Pulmonary artery endothelial cell (primary cell): ENCODE measurements around the gene ZNF521. TPM values are rescaled to one million over a fixed set of nuclear protein-coding genes. Genes with fewer than 3 reads are reported as not detected.

Experiments used
- DNase-seq: peaks from one replicate; pipeline ENCODE4 v3.0.0-alpha.2; 2011; ENCODE audit warnings: low read depth, low spot score
- total RNA-seq: library from RNA; depleted of rRNA; stranded (reverse); fragments of >200 nt; gene quantifications from 2 replicates; pipeline ENCODE4 v1.2.3, GENCODE V29; 2014

Gene ZNF521
- total RNA-seq, result 55.6 and 64.3 TPM in 2 replicates

DNA sequence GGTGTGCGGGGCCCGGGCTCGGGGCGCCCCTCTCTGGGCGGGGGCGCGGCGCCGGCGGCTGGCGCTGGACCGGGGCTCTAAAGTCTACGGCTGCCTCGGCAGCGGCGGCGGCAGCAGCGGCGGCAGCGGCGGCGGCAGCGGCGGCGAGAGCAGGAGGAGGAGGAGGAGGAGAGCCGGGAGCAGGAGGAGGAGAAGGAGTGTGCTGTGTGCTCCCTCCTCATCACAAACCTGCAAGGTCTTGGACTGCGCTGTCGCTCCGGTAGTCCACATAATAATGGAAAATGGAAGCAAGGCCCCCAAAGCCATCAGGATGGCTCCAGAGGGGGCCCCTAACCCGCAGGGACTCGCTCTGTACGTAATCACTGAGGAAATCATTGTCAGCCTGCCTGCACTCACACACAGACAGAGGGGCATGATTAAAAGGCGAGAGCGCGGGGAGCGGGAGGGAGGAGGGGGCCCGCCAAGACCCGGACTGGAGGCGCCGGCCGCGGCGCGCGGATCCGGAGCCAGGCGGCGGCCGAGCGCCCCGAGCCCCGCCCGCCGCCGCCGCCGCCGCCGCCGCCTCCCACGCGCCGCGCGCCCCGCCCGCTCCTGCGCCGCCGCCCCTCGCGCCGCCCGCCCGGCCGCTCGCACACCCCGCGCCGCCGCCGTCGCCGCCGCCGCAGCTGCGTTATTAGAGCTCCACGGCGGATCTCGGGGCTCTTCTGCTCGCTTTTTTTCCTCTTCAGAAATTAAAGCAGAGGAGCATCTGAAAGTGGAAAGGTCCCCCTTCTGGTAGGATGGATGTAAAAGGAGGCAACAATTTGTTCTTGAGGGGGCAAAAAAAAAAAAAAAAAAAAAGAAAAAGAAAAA, at the start of gene ZNF521:
ZNF521 (minus strand) TSS at position 390 of the 852 bp plus-strand sequence. CDS start 1,220 bp downstream, outside the sequence.
- peak; percentile 81 for DNase-seq

DNA sequence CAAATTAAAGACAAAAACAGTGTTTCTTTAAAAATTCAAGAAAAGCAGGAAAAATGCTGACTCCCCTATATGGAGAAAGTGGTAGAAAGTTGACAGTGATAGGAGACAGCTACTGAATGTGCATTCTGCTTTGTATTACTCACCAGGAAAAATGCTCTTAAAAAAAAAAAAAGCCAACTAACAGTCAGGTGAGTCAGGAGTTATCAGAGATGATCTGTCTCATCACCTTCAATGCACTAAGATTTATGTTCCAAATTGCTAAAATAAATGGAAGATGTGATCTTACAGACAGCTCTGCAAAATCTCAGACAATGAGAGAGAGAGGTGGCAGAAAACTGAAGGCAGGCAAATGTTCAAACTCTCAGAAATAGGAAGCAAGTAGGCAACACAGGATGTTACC, 47.6 kb upstream of the ZNF521 start:
- DNase-seq, result no peak

GRCh38 chr18:25392192-25392591, 40.2 kb upstream of the ZNF521 start:
- DNase-seq, result no peak

GRCh38 chr18:25373432-25374179, 21.6 kb upstream of the ZNF521 start:
- no peak for DNase-seq

DNA sequence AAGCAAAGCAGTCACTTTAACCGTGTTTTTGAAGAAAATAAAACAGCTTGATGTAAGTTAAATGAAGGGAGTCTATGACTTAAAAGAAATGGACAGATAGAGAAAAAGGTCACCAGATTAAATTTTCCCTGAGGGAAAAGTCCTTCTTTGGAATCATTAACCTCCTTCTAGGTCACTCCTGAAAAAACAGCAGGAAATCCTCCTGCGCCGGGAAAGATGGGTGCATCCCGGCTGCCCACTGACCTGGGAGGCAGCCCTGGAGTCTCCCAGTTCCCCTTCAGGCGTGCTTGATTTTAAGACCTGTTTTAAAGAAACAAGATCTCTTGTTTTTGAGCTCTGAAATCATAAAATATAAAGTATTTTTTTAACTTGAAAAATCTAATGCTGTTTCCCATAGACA, 18.4 kb upstream of the ZNF521 start:
- peak; percentile 8 for DNase-seq

DNA sequence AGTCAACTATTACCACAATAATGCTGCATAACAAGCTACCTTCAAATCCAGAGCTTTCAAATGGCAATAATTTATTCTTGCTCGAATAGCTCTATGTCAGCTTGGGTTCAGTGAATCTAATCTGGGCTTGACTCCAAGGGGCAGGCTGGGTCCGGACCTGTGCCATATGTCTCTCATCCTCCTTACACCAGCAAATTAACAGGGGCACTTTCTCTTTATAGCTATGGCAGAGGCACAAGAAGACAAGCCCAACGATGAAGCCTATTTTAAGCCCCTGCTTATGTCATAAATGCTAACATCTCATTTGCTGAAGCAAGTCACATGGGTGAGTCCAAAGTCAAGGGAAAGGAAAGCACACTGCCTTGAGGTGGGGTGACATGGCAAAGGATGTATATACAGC, 13.3 kb upstream of the ZNF521 start:
- no peak for DNase-seq

- DNase-seq, result no peak
These were observed 12.8 kb upstream of the ZNF521 start for GRCh38 chr18:25364732-25365131.

DNA sequence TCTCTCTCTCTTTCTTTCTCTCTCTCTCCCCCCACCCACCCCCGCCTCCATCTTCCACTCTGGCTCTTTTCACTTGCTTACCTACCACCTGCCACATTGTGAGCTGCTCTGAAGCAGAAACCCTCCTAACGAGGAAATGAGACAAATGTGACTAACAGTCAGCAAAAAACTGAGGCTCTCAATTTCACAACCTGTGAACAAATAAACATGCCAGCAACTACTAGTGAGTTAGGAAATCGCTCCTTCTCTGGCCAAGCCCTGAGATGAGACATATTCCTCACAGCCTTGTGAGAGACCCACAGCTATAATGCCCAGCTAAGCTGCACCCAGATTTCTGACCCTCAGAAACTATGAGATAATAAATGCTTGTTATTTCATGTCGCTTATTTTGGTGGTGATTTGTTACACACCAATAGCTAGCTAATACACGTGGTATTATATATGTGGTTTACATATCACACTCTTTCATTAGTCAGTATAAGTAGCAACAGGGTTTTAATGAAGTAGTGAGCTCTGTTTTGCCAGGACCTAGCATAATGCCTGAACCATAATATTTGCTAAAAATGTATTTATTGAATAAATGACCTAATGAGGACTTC, 8.4 kb upstream of the ZNF521 start:
- DNase-seq, result no peak

DNA sequence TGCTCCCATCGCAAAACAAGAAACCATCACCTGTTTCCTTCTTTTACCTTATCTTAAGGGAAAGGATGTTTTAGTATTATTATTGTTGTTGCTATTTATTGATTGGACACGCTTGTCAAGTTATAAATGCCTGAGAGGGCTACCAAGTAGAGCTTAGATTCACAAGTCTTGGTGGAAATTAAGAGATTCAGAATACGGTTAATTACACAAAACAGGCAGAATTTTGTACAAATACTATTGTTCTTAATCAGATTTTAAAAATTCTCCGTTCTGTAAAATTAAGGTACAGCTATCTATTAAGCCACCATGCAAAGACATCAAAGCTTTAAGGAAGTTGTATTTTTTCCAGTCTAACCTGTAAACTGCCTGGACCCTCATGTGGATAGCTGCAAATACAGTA, 1.1 kb upstream of the ZNF521 start:
- DNase-seq, result no peak

DNA sequence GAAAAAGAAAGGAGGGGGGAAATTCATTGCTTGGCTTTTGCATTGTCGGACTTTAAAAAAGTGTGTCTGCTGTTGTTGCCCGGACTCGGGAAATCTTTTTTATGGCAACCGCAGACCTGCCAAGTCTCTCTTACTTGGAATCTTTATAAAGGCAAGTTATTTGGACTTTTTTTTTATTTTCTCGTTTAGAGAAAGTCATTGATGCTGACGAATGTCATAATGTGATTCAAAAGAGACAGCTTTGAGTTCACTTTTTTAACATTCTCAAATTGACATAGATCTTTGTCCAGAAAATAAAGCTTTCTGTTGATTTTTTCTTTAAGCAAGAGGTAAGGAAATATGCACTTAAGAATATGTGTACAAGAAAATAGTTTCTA, 651 bp upstream of the ZNF521 start:
- DNase-seq, result no peak

GRCh38 chr18:25351280-25351775, 638 bp downstream of the ZNF521 start:
- no peak for DNase-seq

DNA sequence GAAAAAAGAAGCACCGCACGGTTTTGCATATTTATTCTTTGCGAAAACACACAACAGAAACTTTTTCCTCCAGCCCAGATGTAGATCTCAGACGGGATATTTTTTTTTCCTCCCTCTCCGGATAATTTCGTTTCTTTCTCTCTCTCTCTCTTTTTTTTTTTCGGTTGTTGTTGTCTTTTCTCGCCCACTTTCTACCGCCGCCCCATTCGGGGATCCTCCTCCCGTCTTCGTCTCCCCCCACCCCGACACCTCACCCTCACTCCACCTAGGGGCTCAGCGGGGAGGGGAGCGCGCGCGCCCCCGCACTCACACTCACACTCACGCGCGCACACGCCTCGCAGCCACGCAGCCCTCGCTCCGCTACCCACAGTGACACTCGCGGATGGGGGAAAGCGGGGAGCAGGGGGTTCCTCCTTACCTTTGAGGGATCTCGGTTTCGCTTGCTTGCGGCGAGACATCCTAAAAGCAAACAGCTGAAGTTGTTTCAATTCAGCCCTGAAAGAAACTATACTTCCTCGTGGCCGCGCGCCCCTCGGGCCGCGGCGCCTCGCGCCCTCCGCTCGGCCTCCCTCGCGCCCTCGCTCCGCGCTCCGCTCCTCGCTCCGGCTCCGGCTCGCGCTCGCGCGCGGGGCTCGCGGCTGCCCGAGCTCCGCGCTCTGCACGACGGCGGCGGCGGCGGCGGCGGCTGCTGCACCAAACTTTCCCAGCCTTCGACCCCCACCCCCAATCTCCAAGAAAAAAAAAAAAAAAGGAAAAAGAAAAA, 1.3 kb downstream of the ZNF521 start:
- DNase-seq, result no peak

GRCh38 chr18:25349926-25350487, 2.0 kb downstream of the ZNF521 start:
- no peak for DNase-seq

DNA sequence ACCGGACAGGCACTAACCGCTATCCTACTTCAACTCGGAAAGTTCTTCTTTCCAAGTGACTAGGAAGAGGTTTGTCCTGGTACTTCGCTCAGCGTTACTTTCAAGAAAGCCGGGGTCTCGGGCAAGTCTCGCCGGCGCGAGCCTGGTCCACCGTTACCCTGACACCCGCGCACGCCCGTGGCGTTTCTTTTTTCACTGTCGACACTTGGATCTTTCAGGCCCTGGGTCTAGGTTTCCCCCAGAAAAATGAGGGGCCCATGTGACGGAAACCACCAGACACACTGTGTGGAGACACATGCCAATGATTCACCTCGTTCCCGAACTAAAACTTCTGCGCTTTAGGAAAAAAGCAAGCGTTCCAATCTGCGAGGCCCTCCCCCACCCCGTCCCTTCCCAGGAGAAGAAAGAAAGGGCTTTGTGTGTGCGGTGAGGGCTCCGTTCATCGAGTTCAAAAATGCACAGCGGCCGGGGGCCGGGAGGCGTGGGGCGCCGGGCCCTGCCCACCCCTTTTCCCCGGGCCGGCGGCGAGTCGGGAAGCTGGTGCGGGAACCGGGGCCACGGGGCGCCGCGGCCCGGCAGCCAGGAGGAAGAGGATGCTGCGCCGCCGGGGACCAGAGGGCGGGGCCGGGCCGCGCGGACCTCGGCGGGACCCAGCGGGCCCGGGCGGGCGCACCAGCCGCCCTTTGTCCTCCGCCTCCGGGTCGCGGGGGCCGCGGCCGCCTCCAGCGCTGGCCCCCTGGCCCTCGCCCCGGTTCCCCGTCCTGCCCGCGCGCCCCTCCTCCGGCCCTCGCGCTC, 2.6 kb downstream of the ZNF521 start:
- no peak for DNase-seq

GRCh38 chr18:25348386-25349130, 3.4 kb downstream of the ZNF521 start:
- DNase-seq, result no peak

DNA sequence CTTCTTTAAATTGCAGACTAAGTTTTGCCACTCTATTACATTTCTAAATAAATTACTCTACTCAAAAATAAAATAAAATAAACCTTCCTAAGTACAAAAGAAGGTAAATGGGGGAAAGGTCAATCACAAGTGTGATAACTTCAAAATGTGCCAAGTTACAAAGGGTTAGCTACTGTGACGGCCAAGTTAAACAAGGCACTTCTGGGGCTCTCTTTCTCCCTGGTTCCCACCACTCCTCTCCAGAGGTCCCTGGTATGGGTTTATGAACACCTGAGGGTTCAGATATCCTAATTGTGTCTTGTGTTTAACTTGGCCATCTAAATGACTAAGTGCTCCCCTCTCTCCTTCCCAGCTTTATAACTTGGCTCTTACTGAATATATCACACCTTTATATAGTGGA, 5.4 kb downstream of the ZNF521 start:
- DNase-seq, result no peak

- no peak for DNase-seq
These were observed 6.7 kb downstream of the ZNF521 start for GRCh38 chr18:25345081-25345866.

DNA sequence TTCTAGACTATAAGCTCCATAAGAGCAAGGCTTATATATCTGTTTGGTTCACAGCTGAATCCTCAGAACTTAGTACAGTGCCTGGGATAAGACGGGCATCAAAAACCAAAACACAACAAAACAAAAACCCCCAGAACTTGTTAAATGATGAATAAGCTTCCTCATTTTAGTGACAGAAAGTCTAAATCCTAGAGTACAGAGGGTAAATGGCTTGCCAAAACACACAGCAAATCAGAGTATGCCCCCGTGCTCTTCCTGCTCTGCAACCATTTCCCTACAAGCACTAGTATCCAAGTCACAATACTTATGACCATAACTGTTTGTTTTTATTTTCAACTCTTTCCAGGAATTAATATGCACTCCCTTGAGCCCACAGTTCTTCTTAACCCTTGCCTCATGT, 10.1 kb downstream of the ZNF521 start:
- no peak for DNase-seq

- DNase-seq, result no peak
These were observed 11.2 kb downstream of the ZNF521 start for GRCh38 chr18:25340762-25341161.
